SH-SY5Y (cell line): Measurements from ENCODE around the gene IGF2R.

ENCODE experiments used
- GATA2 ChIP-seq: IDR thresholded peaks from 2 replicates; pipeline ENCODE4 v1.6.1; 2011; ENCODE audit warnings: mild to moderate bottlenecking, low read depth, low read length
- GATA3 ChIP-seq: IDR thresholded peaks from 2 replicates; pipeline ENCODE4 v1.6.1; 2011; ENCODE audit warnings: low read depth, mild to moderate bottlenecking, low read length, moderate library complexity

DNA sequence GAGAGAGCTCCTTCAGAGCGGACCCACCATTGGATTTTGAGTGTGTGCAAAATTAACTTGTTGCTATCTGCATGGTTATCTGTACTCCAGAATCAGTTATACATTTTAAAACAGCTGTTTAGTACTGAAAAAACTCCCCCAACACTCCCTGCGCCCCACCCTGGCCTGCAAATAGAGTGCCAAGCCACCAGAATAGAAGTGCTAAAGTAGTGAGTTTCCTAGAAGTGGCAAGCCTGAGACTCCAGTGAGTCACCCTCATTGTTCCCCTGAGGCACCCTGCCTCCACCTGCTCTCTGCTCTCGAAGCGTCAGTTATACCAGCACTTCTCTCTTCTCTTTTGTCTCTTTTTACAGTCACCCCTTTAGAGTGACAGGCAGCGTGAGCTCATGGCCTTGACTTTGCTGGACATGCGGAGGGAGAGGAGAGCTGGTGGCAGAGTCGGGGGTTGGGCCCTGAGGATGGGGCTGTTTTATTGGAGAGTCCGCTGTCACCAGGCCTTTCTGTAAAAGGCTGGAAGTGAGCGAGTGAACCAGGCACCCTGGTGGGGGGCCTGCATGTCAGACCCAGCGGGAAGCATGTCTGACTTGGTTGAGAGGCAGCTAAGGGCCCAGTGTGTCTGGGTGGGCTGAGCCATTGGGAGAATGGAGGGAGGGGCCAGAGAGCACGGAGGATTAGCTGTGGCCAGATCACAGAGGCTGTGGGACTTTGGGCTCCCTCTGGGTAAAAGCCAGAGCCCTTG, 10.4 kb downstream of the IGF2R start:
- no peak for TF ChIP-seq GATA3
- no peak for TF ChIP-seq GATA2
